GM19438 (cell line): ENCODE results near the gene STK32C.
"Not testable (repeated sequence)": the region's sequence is repeated elsewhere in the genome, so short reads cannot be mapped to it uniquely, and the experiment has no call there.

ENCODE experiments used
- ATAC-seq: cut with Tn5 transposase; IDR thresholded peaks from one replicate; pipeline ENCODE4 v1.9.1; 2021; ENCODE audit warnings: low read depth; ENCODE audit not compliant: unreplicated experiment

The STK32C gene

GRCh38 chr10:132220996-132221395 is 86.8 kb downstream of the STK32C start:
- ATAC-seq: not testable (repeated sequence)

- no peak for ATAC-seq
These were observed 87.7 kb downstream of the STK32C start for GRCh38 chr10:132220061-132220460.

GRCh38 chr10:132219486-132219885 is 88.3 kb downstream of the STK32C start:
- ATAC-seq: no peak

GRCh38 chr10:132216441-132216840 is 91.3 kb downstream of the STK32C start:
- not testable (repeated sequence) for ATAC-seq

GRCh38 chr10:132213917-132214316 is 93.8 kb downstream of the STK32C start:
- ATAC-seq: no peak

GRCh38 chr10:132212816-132213215 is 94.9 kb downstream of the STK32C start:
- ATAC-seq: no peak

GRCh38 chr10:132211246-132211645 is 96.5 kb downstream of the STK32C start:
- ATAC-seq: no peak

GRCh38 chr10:132210766-132211165 is 97.0 kb downstream of the STK32C start:
- no peak for ATAC-seq

GRCh38 chr10:132209978-132210530 is 97.7 kb downstream of the STK32C start:
- ATAC-seq: no peak

GRCh38 chr10:132209130-132209529 is 98.6 kb downstream of the STK32C start:
- ATAC-seq: no peak

GRCh38 chr10:132208462-132209050 is 99.2 kb downstream of the STK32C start:
- ATAC-seq: no peak

GRCh38 chr10:132207536-132208461 is 100.0 kb downstream of the STK32C start:
- ATAC-seq: no peak

GRCh38 chr10:132206806-132207535 is 100.8 kb downstream of the STK32C start:
- no peak for ATAC-seq

- ATAC-seq: no peak
These were observed 101.4 kb downstream of the STK32C start for GRCh38 chr10:132206377-132206745.

GRCh38 chr10:132205650-132206376 is 101.9 kb downstream of the STK32C start:
- no peak for ATAC-seq

GRCh38 chr10:132204781-132205473 is 102.8 kb downstream of the STK32C start:
- ATAC-seq: no peak

- no peak for ATAC-seq
These were observed 103.5 kb downstream of the STK32C start for GRCh38 chr10:132204078-132204780.

- no peak for ATAC-seq
These were observed 104.3 kb downstream of the STK32C start for GRCh38 chr10:132203256-132204077.
